ENCODE data around the gene NAE1.

Gene NAE1

GRCh38 chr16:66849549-66849948 is 18.8 kb upstream of the NAE1 start:
- DNase-seq = no peak

- no peak for DNase-seq
Observed at GRCh38 chr16:66849021-66849420, 18.2 kb upstream of the NAE1 start.

- no peak for DNase-seq
Observed at GRCh38 chr16:66848172-66848571, 17.4 kb upstream of the NAE1 start.

GRCh38 chr16:66847533-66848067 is 16.8 kb upstream of the NAE1 start:
- DNase-seq = no peak

GRCh38 chr16:66846831-66847230 is 16.1 kb upstream of the NAE1 start:
- DNase-seq = no peak

GRCh38 chr16:66846266-66846665 is 15.5 kb upstream of the NAE1 start:
- no peak for DNase-seq

- DNase-seq = no peak
Observed at GRCh38 chr16:66845791-66846221, 15.0 kb upstream of the NAE1 start.

- no peak for DNase-seq
Observed at GRCh38 chr16:66845080-66845410, 14.3 kb upstream of the NAE1 start.

GRCh38 chr16:66844342-66845079 is 13.7 kb upstream of the NAE1 start, which contains the start of gene CA7:
CA7 (plus strand) TSS chr16:66844414; CDS start chr16:66844488, 74 bp downstream.
- DNase-seq = no peak

GRCh38 chr16:66844009-66844341 is 13.2 kb upstream of the NAE1 start:
- no peak for DNase-seq

GRCh38 chr16:66843191-66843590 is 12.4 kb upstream of the NAE1 start:
- no peak for DNase-seq

GRCh38 chr16:66842765-66843164 is 12.0 kb upstream of the NAE1 start:
- no peak for DNase-seq

- DNase-seq = no peak
Observed at GRCh38 chr16:66841366-66841765, 10.6 kb upstream of the NAE1 start.

GRCh38 chr16:66840883-66841282 is 10.1 kb upstream of the NAE1 start:
- no peak for DNase-seq

- no peak for DNase-seq
Observed at GRCh38 chr16:66834746-66835145, 4.0 kb upstream of the NAE1 start.

- no peak for DNase-seq
Observed at GRCh38 chr16:66832661-66833305, 2.0 kb upstream of the NAE1 start.

- no peak for DNase-seq
Observed at GRCh38 chr16:66832190-66832589, 1.4 kb upstream of the NAE1 start.

GRCh38 chr16:66824006-66824405 is 6.8 kb downstream of the NAE1 start:
- no peak for DNase-seq

GRCh38 chr16:66814734-66815133 is 16.0 kb downstream of the NAE1 start:
- DNase-seq = no peak

GRCh38 chr16:66811043-66811442 is 19.7 kb downstream of the NAE1 start:
- DNase-seq = no peak

GRCh38 chr16:66810391-66810790 is 20.4 kb downstream of the NAE1 start:
- DNase-seq = no peak

GRCh38 chr16:66809765-66810164 is 21.0 kb downstream of the NAE1 start:
- no peak for DNase-seq

- DNase-seq = no peak
Observed at GRCh38 chr16:66802159-66802558, 28.6 kb downstream of the NAE1 start.

GRCh38 chr16:66801320-66802105 is 29.3 kb downstream of the NAE1 start, which contains the start of gene TERB1:
TERB1 (minus strand) TSS chr16:66801584; CDS start chr16:66796798, 4,786 bp downstream.
- DNase-seq = no peak
